ENCODE measurements around the gene ASCC3.

ASCC3 gene

DNA sequence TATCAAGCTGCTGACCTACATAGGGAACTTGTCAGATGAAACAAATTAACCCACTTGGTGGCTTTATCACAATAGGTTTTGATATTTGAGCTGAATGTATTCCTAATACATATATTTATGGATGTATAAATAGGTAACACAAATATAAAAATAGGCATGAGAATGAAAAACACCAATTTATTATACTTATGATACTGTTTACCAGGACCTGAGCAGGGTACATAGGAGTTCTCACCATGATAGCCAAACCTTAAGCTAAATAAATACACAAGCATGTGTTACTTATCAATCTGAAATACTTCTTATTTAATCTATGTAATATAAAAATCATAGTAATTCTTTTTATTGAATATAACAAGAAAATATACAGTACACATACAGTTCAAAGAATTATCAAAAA lies 25.0 kb downstream of the ASCC3 start:
- Mint-ChIP-seq H3K36me3 (ENCODE audit: low read depth) (peaks cover 44% of the 10 kb centered on the region), H3K9me3 (peaks cover 2% of the 10 kb centered on the region), H3K27ac (no peak overlapping the region), H3K4me1 (no peaks in the 10 kb centered on the region), H3K27me3 (ENCODE audit: low read depth) (no peaks in the 10 kb centered on the region), H3K4me3 (no peak overlapping the region)
- TF ChIP-seq, protein P1, sequence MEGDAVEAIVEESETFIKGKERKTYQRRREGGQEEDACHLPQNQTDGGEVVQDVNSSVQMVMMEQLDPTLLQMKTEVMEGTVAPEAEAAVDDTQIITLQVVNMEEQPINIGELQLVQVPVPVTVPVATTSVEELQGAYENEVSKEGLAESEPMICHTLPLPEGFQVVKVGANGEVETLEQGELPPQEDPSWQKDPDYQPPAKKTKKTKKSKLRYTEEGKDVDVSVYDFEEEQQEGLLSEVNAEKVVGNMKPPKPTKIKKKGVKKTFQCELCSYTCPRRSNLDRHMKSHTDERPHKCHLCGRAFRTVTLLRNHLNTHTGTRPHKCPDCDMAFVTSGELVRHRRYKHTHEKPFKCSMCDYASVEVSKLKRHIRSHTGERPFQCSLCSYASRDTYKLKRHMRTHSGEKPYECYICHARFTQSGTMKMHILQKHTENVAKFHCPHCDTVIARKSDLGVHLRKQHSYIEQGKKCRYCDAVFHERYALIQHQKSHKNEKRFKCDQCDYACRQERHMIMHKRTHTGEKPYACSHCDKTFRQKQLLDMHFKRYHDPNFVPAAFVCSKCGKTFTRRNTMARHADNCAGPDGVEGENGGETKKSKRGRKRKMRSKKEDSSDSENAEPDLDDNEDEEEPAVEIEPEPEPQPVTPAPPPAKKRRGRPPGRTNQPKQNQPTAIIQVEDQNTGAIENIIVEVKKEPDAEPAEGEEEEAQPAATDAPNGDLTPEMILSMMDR (IDR thresholded peaks at IDR 0.05; ENCODE audit: unreplicated experiment in 3 of 3): no peak

- no peak overlapping the region for H3K27ac Mint-ChIP-seq
- H3K36me3 Mint-ChIP-seq (ENCODE audit: low read depth): peaks cover 16% of the 10 kb centered on the region
- H3K4me3 Mint-ChIP-seq: no peak overlapping the region
- no peaks in the 10 kb centered on the region for H3K4me1 Mint-ChIP-seq
- TF ChIP-seq, protein P1 (IDR thresholded peaks at IDR 0.05; ENCODE audit: unreplicated experiment in 3 of 3): no peak
- no peaks in the 10 kb centered on the region for H3K27me3 Mint-ChIP-seq (ENCODE audit: low read depth)
- no peaks in the 10 kb centered on the region for H3K9me3 Mint-ChIP-seq
Observed at GRCh38 chr6:100851819-100852218, 29.3 kb downstream of the ASCC3 start.

DNA sequence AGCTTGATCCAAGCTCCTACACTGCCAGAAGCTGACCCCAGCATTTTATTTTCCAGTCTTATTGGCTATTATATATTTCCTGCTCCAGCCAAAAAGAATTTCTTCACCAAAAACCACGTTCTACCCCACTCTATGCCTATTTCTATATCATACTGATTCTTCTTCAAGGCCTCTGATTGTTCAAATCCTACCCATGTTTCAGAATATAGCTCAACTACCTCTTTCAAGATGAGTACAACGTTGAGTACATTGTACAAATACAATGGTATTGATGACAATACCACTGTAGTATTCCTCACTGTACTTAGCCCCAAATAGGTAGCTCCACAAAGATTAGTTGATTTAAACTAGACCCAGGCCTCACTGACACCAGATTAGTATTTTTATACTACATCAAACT lies 31.0 kb downstream of the ASCC3 start:
- Mint-ChIP-seq H3K4me3 (no peak overlapping the region), H3K4me1 (no peaks in the 10 kb centered on the region), H3K27ac (no peak overlapping the region), H3K36me3 (ENCODE audit: low read depth) (peaks cover 12% of the 10 kb centered on the region), H3K9me3 (no peaks in the 10 kb centered on the region), H3K27me3 (ENCODE audit: low read depth) (no peaks in the 10 kb centered on the region)
- TF ChIP-seq, protein P1 (IDR thresholded peaks at IDR 0.05; ENCODE audit: unreplicated experiment in 3 of 3): no peak

DNA sequence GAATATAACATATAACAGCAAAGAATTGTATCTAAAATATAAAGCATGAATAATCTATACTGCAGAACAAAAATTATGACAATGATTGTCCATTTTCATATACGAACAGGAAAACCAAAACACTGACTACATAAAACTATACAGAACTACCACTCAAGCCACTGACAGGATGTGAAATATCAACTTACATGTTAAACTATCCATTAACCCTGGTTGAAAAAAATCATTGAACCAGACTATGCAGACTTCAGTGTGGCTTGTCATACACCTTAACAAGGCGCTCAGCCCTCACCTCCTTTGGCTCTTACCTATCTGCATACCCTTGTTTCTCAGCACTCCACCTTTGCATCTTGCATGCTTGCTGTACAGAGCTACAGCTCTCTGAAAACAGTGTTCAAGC lies 34.9 kb downstream of the ASCC3 start:
- H3K4me1 Mint-ChIP-seq: no peaks in the 10 kb centered on the region
- H3K4me3 Mint-ChIP-seq: no peak overlapping the region
- peaks cover 5% of the 10 kb centered on the region for H3K36me3 Mint-ChIP-seq (ENCODE audit: low read depth)
- H3K27ac Mint-ChIP-seq: no peak overlapping the region
- TF ChIP-seq, protein P1 (IDR thresholded peaks at IDR 0.05; ENCODE audit: unreplicated experiment in 3 of 3): no peak
- H3K27me3 Mint-ChIP-seq (ENCODE audit: low read depth): no peaks in the 10 kb centered on the region
- no peaks in the 10 kb centered on the region for H3K9me3 Mint-ChIP-seq

GRCh38 chr6:100845676-100846075 lies 35.5 kb downstream of the ASCC3 start:
- H3K36me3 Mint-ChIP-seq (ENCODE audit: low read depth): peaks cover 5% of the 10 kb centered on the region
- H3K9me3 Mint-ChIP-seq: no peaks in the 10 kb centered on the region
- H3K4me1 Mint-ChIP-seq: no peaks in the 10 kb centered on the region
- no peak overlapping the region for H3K4me3 Mint-ChIP-seq
- TF ChIP-seq, protein P1 (IDR thresholded peaks at IDR 0.05; ENCODE audit: unreplicated experiment in 3 of 3): no peak
- no peaks in the 10 kb centered on the region for H3K27me3 Mint-ChIP-seq (ENCODE audit: low read depth)
- H3K27ac Mint-ChIP-seq: no peak overlapping the region

- no peak overlapping the region for H3K27ac Mint-ChIP-seq
- no peaks in the 10 kb centered on the region for H3K9me3 Mint-ChIP-seq
- H3K4me1 Mint-ChIP-seq: no peaks in the 10 kb centered on the region
- no peaks in the 10 kb centered on the region for H3K27me3 Mint-ChIP-seq (ENCODE audit: low read depth)
- TF ChIP-seq, protein P1 (IDR thresholded peaks at IDR 0.05; ENCODE audit: unreplicated experiment in 3 of 3): no peak
- H3K36me3 Mint-ChIP-seq (ENCODE audit: low read depth): peaks cover 16% of the 10 kb centered on the region
- no peak overlapping the region for H3K4me3 Mint-ChIP-seq
Observed at GRCh38 chr6:100839419-100839818, 41.7 kb downstream of the ASCC3 start.
